NT2/D1 (cell line): ENCODE results near the gene IFNGR2.
"Not testable (repeated sequence)": the region's sequence is repeated elsewhere in the genome, so short reads cannot be mapped to it uniquely, and the experiment has no call there.

Experiments used
- SUZ12 ChIP-seq: IDR thresholded peaks from 2 replicates; pipeline ENCODE4 v1.6.1; 2011; ENCODE audit not compliant: insufficient read length, insufficient read depth; ENCODE audit errors: extremely low read depth
- ZNF274 ChIP-seq: IDR thresholded peaks from 2 replicates; pipeline ENCODE4 v1.6.1; 2011; ENCODE audit warnings: mild to moderate bottlenecking, low read depth, low read length

- TF ChIP-seq ZNF274, SUZ12: not testable (repeated sequence)
Observed at GRCh38 chr21:33379934-33380333, 23.3 kb upstream of the IFNGR2 start.
